K562 (cell line): ENCODE results near the gene CDC20. TPM values are rescaled to one million over a fixed set of nuclear protein-coding genes. Genes with fewer than 3 reads are reported as not detected.

Source experiments
- ATAC-seq: fragments of 200-7000 bp; cut with Tn5 transposase; 3 replicates; pipeline ENCODE4 v1.9.1; 2020; ENCODE audit warnings: moderate library complexity
- BruUV-seq: library from RNA; stranded (reverse); fragments of 400-500 nt; replicated peaks from 2 replicates; lab custom pipeline; 2021; lab: Mats Ljungman, UMichigan
- CTCF ChIA-PET: fragments of 300-600 bp; formaldehyde crosslinking; extraction: SDS; loops from one replicate; lab custom pipeline; 2021; ENCODE audit warnings: low intra/inter-chr PET ratio; lab: Yijun Ruan, JAX
- POLR2A ChIA-PET: fragments of 300-600, 350-650 bp; sonication (Branson Sonifier 250); formaldehyde crosslinking; extraction: SDS; loops from one replicate; lab custom pipeline; 2021; ENCODE audit warnings: antibody characterized with exemption, inconsistent platforms; lab: Yijun Ruan, JAX
- DNase-seq, 4 experiments: peaks; one replicate each; pipeline versions ENCODE4 v3.0.0 to v3.0.0-alpha.2; 2011 to 2018; ENCODE audit warnings: low spot score in 3 of 4, mixed read lengths in 3 of 4; ENCODE audit errors: extremely low read depth in 1 of 4
- FAIRE-seq: peaks from 2 replicates; lab custom pipeline; 2011; peaks lifted over from hg19 to GRCh38; lab: Jason Lieb, UNC
- H2AFZ ChIP-seq: 2 replicates; pipeline ENCODE4 v1.6.0; 2011; ENCODE audit warnings: low read depth, low read length, control low read depth, inconsistent platforms
- H3K27ac ChIP-seq: fragments of 200-600 bp; 3 replicates; pipeline ENCODE4 v1.8.0; 2011; ENCODE audit warnings: low read depth, mild to moderate bottlenecking, control low read depth, inconsistent platforms, low read length, moderate library complexity, mixed read lengths; ENCODE audit errors: extremely low read depth
- H3K27me3 ChIP-seq, 2 experiments: fragments of 300-600 bp in 1 of 2; 2 replicates in 1 of 2; 3 replicates in 1 of 2; pipeline versions ENCODE4 v1.6.0 to v1.8.0; 2011; ENCODE audit warnings: inconsistent platforms in 2 of 2, low read length in 2 of 2, mild to moderate bottlenecking in 1 of 2, mixed read lengths in 1 of 2, moderate library complexity in 1 of 2; ENCODE audit not compliant: control insufficient read depth in 2 of 2, insufficient read depth in 2 of 2
- H3K36me3 ChIP-seq: fragments of 300-600 bp; 3 replicates; pipeline ENCODE4 v1.8.0; 2011; ENCODE audit warnings: mild to moderate bottlenecking, low read length, inconsistent platforms; ENCODE audit not compliant: control insufficient read depth, insufficient read depth
- H3K4me1 ChIP-seq, 2 experiments: fragments of 200-600 bp in 1 of 2; replicated peaks in 1 of 2; 2 replicates in 1 of 2; 3 replicates in 1 of 2; pipeline versions ENCODE4 v1.5.1 to v1.8.0; 2011; ENCODE audit warnings: inconsistent platforms in 2 of 2, low read length in 2 of 2, mild to moderate bottlenecking in 1 of 2, mixed read lengths in 1 of 2, moderate library complexity in 1 of 2; ENCODE audit not compliant: control insufficient read depth in 2 of 2, insufficient read depth in 2 of 2
- H3K4me2 ChIP-seq: 2 replicates; pipeline ENCODE4 v1.6.1; 2011; ENCODE audit warnings: low read length, control low read depth, inconsistent platforms, mixed read lengths; ENCODE audit not compliant: insufficient read depth
- H3K4me3 ChIP-seq: fragments of 200-600 bp; sonication (generic), shearing (Covaris generic); 2 replicates; pipeline ENCODE4 v1.5.1; 2016; ENCODE audit warnings: control low read depth, inconsistent platforms
- H3K79me2 ChIP-seq: fragments of 200-600 bp; 3 replicates; pipeline ENCODE4 v1.8.0; 2011; ENCODE audit warnings: low read length, inconsistent platforms; ENCODE audit not compliant: control insufficient read depth, insufficient read depth
- H3K9ac ChIP-seq, 2 experiments: 2 replicates each; pipeline versions ENCODE4 v1.6.0 to v1.6.1; 2011; ENCODE audit warnings: low read depth in 2 of 2, low read length in 2 of 2, control low read depth in 1 of 2, inconsistent platforms in 1 of 2, mild to moderate bottlenecking in 1 of 2, mixed read lengths in 1 of 2; ENCODE audit not compliant: insufficient read depth in 1 of 2
- H3K9me1 ChIP-seq: one replicate; pipeline ENCODE4 v1.6.0; 2011; ENCODE audit warnings: inconsistent platforms, mild to moderate bottlenecking, low read length, moderate library complexity; ENCODE audit not compliant: control insufficient read depth, insufficient read depth
- H3K9me3 ChIP-seq: replicated peaks from 2 replicates; pipeline ENCODE4 v1.5.1; 2011; ENCODE audit warnings: low read depth, low read length, inconsistent platforms; ENCODE audit not compliant: control insufficient read depth, insufficient read depth
- H4K20me1 ChIP-seq: replicated peaks from 2 replicates; pipeline ENCODE4 v1.6.1; 2011; ENCODE audit warnings: low read length, inconsistent platforms, mixed read lengths; ENCODE audit not compliant: control insufficient read depth, insufficient read depth
- ARNT ChIP-seq, 2 experiments: fragments of 450-650 bp; IDR thresholded peaks; 2 replicates each; pipeline ENCODE4 v1.6.1; 2016; ENCODE audit warnings: mild to moderate bottlenecking in 1 of 2
- BDP1 ChIP-seq: IDR thresholded peaks from 3 replicates; pipeline ENCODE4 v1.6.1; 2011; ENCODE audit not compliant: insufficient read length, insufficient read depth
- EP300 ChIP-seq: IDR thresholded peaks from 2 replicates; pipeline ENCODE4 v1.6.1; 2012; ENCODE audit warnings: low read length, improper control_type of control experiment
- L3MBTL2 ChIP-seq: fragments of 450-650 bp; IDR thresholded peaks from 2 replicates; pipeline ENCODE4 v1.6.1; 2016; ENCODE audit warnings: mild to moderate bottlenecking, moderate library complexity
- MTA2 ChIP-seq: fragments of 450-650 bp; IDR thresholded peaks from 2 replicates; pipeline ENCODE4 v1.6.1; 2016; ENCODE audit warnings: low read depth
- NFIC ChIP-seq: fragments of 450-650 bp; IDR thresholded peaks from 2 replicates; pipeline ENCODE4 v1.6.1; 2017; ENCODE audit warnings: mild to moderate bottlenecking, inconsistent platforms
- NUFIP1 ChIP-seq: fragments of 450-650 bp; IDR thresholded peaks from 2 replicates; pipeline ENCODE4 v1.6.1; 2018; ENCODE audit not compliant: partially characterized antibody
- SMAD4 ChIP-seq: fragments of 250-450 bp; sonication (Bioruptor Pico); conservative IDR thresholded peaks from 2 replicates; pipeline ENCODE4 v1.8.0; 2021; ENCODE audit warnings: inconsistent platforms, mild to moderate bottlenecking, moderate library complexity
- SNIP1 ChIP-seq: fragments of 450-650 bp; IDR thresholded peaks from 2 replicates; pipeline ENCODE4 v1.7.1; 2017; ENCODE audit warnings: low read depth, mild to moderate bottlenecking
- TEAD4 ChIP-seq, 2 experiments: sonication (generic) in 1 of 2; formaldehyde crosslinking in 1 of 2; IDR thresholded peaks; 2 replicates each; pipeline versions ENCODE4 v1.6.1 to v1.8.0; 2012 to 2022; ENCODE audit warnings: borderline replicate concordance in 1 of 2, inconsistent platforms in 1 of 2, low read length in 1 of 2, mild to moderate bottlenecking in 1 of 2, missing genetic modification reagents in 1 of 2
- ZNF324 ChIP-seq: fragments of 250-450 bp; sonication (Bioruptor Pico); IDR thresholded peaks from 2 replicates; pipeline ENCODE4 v1.4.0; 2020; ENCODE audit warnings: mild to moderate bottlenecking
- ZNF408 ChIP-seq: fragments of 250-450 bp; sonication (Bioruptor Pico); IDR thresholded peaks from 2 replicates; pipeline ENCODE4 v1.4.0; 2020; ENCODE audit warnings: low read depth, mild to moderate bottlenecking, moderate library complexity
- WGBS: fragments of 100-300 bp; shearing (Covaris generic); methylation state at CpG from one replicate; pipeline ENCODE4 v1.1.6; 2016; ENCODE audit warnings: low coverage, mixed read lengths; ENCODE audit not compliant: insufficient coverage; ENCODE audit errors: missing lambda C conversion rate; 5-methylcytosine and 5-hydroxymethylcytosine counted together
- in situ Hi-C: fragments of 300-500 bp; cut with MboI; formaldehyde crosslinking; loops from 4 replicates; pipeline ENCODE4 v1.15.0; 2018; ENCODE audit warnings: inconsistent platforms, mixed read lengths
- intact Hi-C: fragments of 100-400 bp; cut with micrococcal nuclease; formaldehyde crosslinking; loops from 2 replicates; pipeline ENCODE4 v1.14.2; 2022
- polyA plus RNA-seq, 8 experiments: library from polyadenylated mRNA; depleted of rRNA in 4 of 8; stranded (reverse) in 5 of 8; unstranded in 3 of 8; fragments of >200 nt; fragmentation: Nextera tagmentation in 2 of 8; fragmentation: Illumina TruSeq in 1 of 8; extraction: Ambion mirVana in 2 of 8; extraction: Trizol in 1 of 8; gene quantifications; 2 replicates each; pipeline versions ENCODE4 v1.2.1 to v1.2.3, GENCODE V29; 2011 to 2014; ENCODE audit warnings: inconsistent platforms in 1 of 8, missing spikeins in 1 of 8
- total RNA-seq, 7 experiments: library from RNA; depleted of rRNA in 6 of 7; stranded (reverse); fragments of >200 nt in 6 of 7; fragmentation: Illumina TruSeq in 2 of 7; extraction: Trizol in 2 of 7; gene quantifications; 2 replicates each; pipeline versions ENCODE4 v1.2.1 to v1.2.3, GENCODE V29; 2011 to 2021; ENCODE audit warnings: low replicate concordance in 1 of 7
- TF ChIP-seq, protein P1 (sequence below): fragments of 450-650 bp; IDR thresholded peaks from 2 replicates; pipeline ENCODE4 v1.6.1; 2014; ENCODE audit warnings: low read depth, mild to moderate bottlenecking, moderate library complexity, borderline replicate concordance
- TF ChIP-seq, protein P2 (sequence below), 2 experiments: fragments of 250-450 bp in 1 of 2; fragments of 450-650 bp in 1 of 2; sonication (Bioruptor Pico) in 1 of 2; IDR thresholded peaks; 2 replicates each; pipeline versions ENCODE4 v1.6.1 to v1.8.0; 2016 to 2021; ENCODE audit warnings: mild to moderate bottlenecking in 2 of 2, moderate library complexity in 2 of 2, missing compliant biosample characterization in 1 of 2, missing genetic modification characterization in 1 of 2
- TF ChIP-seq, protein P3 (sequence below): fragments of 250-450 bp; sonication (Bioruptor Pico); IDR thresholded peaks from 2 replicates; pipeline ENCODE4 v1.5.0; 2021; ENCODE audit warnings: mild to moderate bottlenecking, moderate library complexity

Gene CDC20
- total and polyA plus RNA-seq, 9 of the 15 experiments (the other 6 are each of a cell fraction or from before 2014, with no cell fraction given) = 45.2 to 224 (median 121) TPM

DNA sequence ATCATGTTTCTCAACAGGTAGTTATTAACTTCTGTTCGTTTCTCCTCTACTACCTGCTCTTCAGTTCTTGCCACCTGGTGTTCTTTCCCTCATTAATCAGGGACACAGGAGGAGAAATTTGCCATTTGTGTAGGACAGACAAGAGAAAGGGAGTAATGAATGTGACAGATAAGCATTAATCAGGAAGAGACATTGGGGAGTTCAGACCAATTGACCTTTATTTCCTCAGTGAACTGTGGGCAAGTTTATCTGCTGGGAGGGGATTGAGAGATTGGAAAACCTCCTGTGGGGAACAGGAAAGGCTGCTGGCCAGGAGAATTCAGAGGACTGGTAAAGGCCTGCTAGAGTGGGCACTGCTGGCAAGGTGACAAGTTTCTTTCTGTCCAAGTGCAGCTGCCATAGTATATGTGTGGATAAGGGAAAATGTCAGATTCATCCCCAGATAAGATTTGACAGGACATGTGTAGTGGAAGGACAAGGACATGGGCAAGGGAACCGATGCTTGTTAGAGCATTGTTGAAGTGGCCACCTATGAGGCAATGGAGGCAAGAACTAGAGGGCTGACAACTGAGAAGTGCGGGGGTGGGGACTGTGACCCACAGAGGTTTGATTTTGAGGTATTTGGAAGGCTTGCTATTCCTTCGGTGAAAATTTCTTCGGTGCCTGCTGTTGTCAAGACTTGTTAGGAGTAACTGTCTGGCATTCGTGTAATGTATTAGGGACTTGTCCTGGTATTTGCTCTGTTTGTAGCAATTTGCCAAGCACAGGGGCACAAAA is 43.5 kb downstream of the CDC20 start:
- Histone ChIP-seq H4K20me1 (peaks cover 27% of the 10 kb centered on the region), H3K4me3 (no peak overlapping the region), H3K4me1 (peaks cover 11 to 22% of the 10 kb centered on the region in 2 experiments; a peak in 4 of 5 replicates), H2AFZ (no peak overlapping the region), H3K9me3 (no peaks in the 10 kb centered on the region), H3K27ac (no peak overlapping the region), H3K4me2 (no peak overlapping the region; the same call in 1 of the 2 replicates), H3K27me3 (no peaks in the 10 kb centered on the region), H3K9ac (peak overlapping the region in 1 of 2 experiments; percentile 33; a peak in 1 of 4 replicates), H3K36me3 (peaks cover 30% of the 10 kb centered on the region), H3K9me1 (no peaks in the 10 kb centered on the region), H3K79me2 (no peaks in the 10 kb centered on the region)
- POLR2A ChIA-PET = interaction anchor here (3.9 kb wide), 1 partner anchor 13 kb away, joined by 28 read pairs; the partner anchor contains the start of genes MED8 and SZT2
- no peak for ATAC-seq
- WGBS = 50% methylated on average over 6 of the region's 6 CpGs
- CTCF ChIA-PET = no interaction called here
- in situ Hi-C loops = no loop called here
- BruUV-seq = no TSS peak
- intact Hi-C loops = no loop called here
- no peak for FAIRE-seq
- peak in 3 of 4 experiments; percentile 19 to 54 (median 28) for DNase-seq
- TF ChIP-seq, protein P1, sequence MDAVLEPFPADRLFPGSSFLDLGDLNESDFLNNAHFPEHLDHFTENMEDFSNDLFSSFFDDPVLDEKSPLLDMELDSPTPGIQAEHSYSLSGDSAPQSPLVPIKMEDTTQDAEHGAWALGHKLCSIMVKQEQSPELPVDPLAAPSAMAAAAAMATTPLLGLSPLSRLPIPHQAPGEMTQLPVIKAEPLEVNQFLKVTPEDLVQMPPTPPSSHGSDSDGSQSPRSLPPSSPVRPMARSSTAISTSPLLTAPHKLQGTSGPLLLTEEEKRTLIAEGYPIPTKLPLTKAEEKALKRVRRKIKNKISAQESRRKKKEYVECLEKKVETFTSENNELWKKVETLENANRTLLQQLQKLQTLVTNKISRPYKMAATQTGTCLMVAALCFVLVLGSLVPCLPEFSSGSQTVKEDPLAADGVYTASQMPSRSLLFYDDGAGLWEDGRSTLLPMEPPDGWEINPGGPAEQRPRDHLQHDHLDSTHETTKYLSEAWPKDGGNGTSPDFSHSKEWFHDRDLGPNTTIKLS = no peak
- no peak for TF ChIP-seq L3MBTL2
- no peak for TF ChIP-seq ZNF408
- no peak for TF ChIP-seq NUFIP1
- TF ChIP-seq, protein P2, sequence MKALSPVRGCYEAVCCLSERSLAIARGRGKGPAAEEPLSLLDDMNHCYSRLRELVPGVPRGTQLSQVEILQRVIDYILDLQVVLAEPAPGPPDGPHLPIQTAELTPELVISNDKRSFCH (CRISPR knock-in tag; IDR thresholded peaks at IDR 0.05) = no peak
- TF ChIP-seq, protein P2 (tag; IDR thresholded peaks at IDR 0.05) = peak; percentile 98
- peak; percentile 94 for TF ChIP-seq TEAD4 (IDR thresholded peaks at IDR 0.05; ENCODE audit: low read length)
- no peak for TF ChIP-seq TEAD4 (CRISPR knock-in tag; IDR thresholded peaks at IDR 0.05; ENCODE audit: borderline replicate concordance)
- TF ChIP-seq BDP1 = no peak
- TF ChIP-seq, protein P3, sequence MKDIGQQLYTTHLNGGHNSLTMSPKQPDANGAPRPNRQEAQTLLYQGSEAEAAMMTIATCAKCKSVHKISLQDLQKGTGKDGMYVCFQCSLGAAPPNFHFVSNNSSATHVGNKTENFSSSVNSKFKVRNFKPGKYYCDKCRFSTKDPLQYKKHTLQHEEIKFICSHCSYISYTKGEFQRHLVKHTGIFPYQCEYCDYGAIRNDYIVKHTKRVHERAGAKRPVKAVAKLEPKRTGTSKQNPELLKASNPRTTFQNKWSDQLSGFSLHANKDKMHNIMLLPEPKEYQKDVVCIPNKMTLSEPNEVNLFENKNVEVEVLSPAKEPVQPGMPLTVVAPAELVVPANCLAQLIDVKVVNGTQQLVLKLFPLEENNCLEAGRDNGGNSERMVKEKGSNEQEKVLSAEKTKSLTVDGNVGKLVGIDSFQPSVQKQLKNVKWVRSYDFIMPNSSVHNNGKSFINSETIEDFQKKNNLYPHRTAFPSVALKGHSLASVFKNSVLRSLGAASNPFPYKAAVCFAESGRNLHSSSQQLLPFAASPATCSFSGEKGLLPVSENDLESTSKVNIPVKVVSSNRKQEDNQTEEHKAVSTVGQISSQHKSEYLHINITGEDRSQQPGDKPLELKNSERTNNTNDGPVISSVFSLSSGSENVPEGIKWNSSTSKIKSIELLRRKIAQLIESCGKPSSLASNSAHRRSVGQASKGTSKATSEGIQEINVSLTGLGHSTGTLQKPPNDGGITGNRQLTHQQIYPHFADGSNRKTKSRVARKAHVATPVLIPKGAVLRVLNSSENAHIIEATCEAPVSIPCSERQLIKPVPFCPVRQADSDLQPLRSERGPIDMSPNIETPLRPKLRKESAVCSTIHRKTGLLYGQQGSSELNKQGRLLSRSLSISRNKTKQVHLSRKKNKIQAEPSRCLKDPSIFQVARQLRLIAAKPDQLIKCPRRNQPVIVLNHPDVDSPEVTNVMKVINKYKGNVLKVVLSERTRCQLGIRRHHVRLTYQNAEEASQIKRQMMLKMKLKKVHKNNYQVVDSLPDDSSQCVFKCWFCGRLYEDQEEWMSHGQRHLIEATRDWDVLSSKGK (CRISPR knock-in tag) = no peak
- TF ChIP-seq NFIC = peak; percentile 83
- TF ChIP-seq SMAD4 (CRISPR knock-in tag) = peak; percentile 77
- peak; percentile 86 for TF ChIP-seq MTA2
- TF ChIP-seq ZNF324 (CRISPR knock-in tag) = no peak
- no peak for TF ChIP-seq SNIP1
- TF ChIP-seq ARNT (IDR thresholded peaks at IDR 0.05) = no peak
- peak; percentile 61; the same call in 1 of the 2 replicates for TF ChIP-seq EP300
